ENCODE data around the gene ACTR3. TPM values are rescaled to one million over a fixed set of nuclear protein-coding genes. Genes with fewer than 3 reads are reported as not detected.

The ACTR3 gene
- total and polyA plus RNA-seq, 4 donors = 34.4 to 99.6 (median 51.8) TPM

DNA sequence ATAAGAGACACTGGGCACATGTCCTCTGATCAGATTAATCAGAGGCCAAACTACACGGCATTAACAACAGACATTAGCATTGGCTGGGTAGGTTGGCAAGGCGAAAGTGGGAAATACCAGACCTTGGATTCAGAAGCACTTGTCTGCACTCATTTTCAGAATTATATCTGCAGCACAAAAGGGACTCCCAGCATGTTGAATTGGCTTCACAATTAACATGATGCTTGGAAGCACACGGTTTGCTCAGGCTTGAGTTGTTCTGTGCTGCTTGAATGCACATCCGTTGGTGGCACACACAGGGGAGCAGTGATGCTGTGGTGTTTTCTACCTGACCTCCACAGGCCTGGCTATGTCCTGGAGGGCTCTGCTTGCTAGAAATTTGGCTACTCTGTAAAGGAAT lies 83.9 kb downstream of the ACTR3 start:
- Histone ChIP-seq H3K4me3 (ENCODE audit: low read depth in 1 of 3, low read length in 3 of 3) (no peak overlapping the region), H3K36me3 (ENCODE audit: control insufficient read depth in 4 of 4, insufficient read depth in 3 of 4, low read depth in 1 of 4, low read length in 3 of 4) (peaks cover 0 to 2% (median 0%) of the 10 kb centered on the region in 4 donors), H3K27ac (ENCODE audit: low read depth in 1 of 2, low read length in 2 of 2) (no peak overlapping the region), H3K9me3 (ENCODE audit: control insufficient read depth in 4 of 4, low read length in 3 of 4) (no peaks in the 10 kb centered on the region), H3K9ac (ENCODE audit: low read depth in 1 of 2, low read length in 2 of 2) (no peak overlapping the region), H3K4me1 (ENCODE audit: control insufficient read depth in 4 of 4, insufficient read depth in 4 of 4, low read length in 3 of 4) (no peaks in the 10 kb centered on the region), H3K27me3 (ENCODE audit: control insufficient read depth in 4 of 4, insufficient read depth in 4 of 4, low read length in 3 of 4) (no peaks in the 10 kb centered on the region)
- 81% methylated on average over 4 of the region's 4 CpGs for WGBS
- TF ChIP-seq, protein P1, sequence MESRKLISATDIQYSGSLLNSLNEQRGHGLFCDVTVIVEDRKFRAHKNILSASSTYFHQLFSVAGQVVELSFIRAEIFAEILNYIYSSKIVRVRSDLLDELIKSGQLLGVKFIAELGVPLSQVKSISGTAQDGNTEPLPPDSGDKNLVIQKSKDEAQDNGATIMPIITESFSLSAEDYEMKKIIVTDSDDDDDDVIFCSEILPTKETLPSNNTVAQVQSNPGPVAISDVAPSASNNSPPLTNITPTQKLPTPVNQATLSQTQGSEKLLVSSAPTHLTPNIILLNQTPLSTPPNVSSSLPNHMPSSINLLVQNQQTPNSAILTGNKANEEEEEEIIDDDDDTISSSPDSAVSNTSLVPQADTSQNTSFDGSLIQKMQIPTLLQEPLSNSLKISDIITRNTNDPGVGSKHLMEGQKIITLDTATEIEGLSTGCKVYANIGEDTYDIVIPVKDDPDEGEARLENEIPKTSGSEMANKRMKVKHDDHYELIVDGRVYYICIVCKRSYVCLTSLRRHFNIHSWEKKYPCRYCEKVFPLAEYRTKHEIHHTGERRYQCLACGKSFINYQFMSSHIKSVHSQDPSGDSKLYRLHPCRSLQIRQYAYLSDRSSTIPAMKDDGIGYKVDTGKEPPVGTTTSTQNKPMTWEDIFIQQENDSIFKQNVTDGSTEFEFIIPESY (IDR thresholded peaks at IDR 0.05) = no peak
- TF ChIP-seq, protein P2, sequence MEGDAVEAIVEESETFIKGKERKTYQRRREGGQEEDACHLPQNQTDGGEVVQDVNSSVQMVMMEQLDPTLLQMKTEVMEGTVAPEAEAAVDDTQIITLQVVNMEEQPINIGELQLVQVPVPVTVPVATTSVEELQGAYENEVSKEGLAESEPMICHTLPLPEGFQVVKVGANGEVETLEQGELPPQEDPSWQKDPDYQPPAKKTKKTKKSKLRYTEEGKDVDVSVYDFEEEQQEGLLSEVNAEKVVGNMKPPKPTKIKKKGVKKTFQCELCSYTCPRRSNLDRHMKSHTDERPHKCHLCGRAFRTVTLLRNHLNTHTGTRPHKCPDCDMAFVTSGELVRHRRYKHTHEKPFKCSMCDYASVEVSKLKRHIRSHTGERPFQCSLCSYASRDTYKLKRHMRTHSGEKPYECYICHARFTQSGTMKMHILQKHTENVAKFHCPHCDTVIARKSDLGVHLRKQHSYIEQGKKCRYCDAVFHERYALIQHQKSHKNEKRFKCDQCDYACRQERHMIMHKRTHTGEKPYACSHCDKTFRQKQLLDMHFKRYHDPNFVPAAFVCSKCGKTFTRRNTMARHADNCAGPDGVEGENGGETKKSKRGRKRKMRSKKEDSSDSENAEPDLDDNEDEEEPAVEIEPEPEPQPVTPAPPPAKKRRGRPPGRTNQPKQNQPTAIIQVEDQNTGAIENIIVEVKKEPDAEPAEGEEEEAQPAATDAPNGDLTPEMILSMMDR (IDR thresholded peaks at IDR 0.05; ENCODE audit: low read depth, low read length, missing input control) = no peak
- TF ChIP-seq RAD21 (IDR thresholded peaks at IDR 0.05) (no peak), JUND (IDR thresholded peaks at IDR 0.05) (no peak), TAF1 (conservative IDR thresholded peaks at IDR 0.05) (no peak), NR2F2 (IDR thresholded peaks at IDR 0.05) (no peak)
- TF ChIP-seq, protein P3, sequence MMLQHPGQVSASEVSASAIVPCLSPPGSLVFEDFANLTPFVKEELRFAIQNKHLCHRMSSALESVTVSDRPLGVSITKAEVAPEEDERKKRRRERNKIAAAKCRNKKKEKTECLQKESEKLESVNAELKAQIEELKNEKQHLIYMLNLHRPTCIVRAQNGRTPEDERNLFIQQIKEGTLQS (IDR thresholded peaks at IDR 0.05) = no peak
- TF ChIP-seq, protein P4, sequence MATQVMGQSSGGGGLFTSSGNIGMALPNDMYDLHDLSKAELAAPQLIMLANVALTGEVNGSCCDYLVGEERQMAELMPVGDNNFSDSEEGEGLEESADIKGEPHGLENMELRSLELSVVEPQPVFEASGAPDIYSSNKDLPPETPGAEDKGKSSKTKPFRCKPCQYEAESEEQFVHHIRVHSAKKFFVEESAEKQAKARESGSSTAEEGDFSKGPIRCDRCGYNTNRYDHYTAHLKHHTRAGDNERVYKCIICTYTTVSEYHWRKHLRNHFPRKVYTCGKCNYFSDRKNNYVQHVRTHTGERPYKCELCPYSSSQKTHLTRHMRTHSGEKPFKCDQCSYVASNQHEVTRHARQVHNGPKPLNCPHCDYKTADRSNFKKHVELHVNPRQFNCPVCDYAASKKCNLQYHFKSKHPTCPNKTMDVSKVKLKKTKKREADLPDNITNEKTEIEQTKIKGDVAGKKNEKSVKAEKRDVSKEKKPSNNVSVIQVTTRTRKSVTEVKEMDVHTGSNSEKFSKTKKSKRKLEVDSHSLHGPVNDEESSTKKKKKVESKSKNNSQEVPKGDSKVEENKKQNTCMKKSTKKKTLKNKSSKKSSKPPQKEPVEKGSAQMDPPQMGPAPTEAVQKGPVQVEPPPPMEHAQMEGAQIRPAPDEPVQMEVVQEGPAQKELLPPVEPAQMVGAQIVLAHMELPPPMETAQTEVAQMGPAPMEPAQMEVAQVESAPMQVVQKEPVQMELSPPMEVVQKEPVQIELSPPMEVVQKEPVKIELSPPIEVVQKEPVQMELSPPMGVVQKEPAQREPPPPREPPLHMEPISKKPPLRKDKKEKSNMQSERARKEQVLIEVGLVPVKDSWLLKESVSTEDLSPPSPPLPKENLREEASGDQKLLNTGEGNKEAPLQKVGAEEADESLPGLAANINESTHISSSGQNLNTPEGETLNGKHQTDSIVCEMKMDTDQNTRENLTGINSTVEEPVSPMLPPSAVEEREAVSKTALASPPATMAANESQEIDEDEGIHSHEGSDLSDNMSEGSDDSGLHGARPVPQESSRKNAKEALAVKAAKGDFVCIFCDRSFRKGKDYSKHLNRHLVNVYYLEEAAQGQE (IDR thresholded peaks at IDR 0.05) = no peak
- no peak for DNase-seq (ENCODE audit: low spot score)

- Histone ChIP-seq H3K27me3 (ENCODE audit: control insufficient read depth in 4 of 4, insufficient read depth in 4 of 4, low read length in 3 of 4) (no peaks in the 10 kb centered on the region), H3K27ac (ENCODE audit: low read depth in 1 of 2, low read length in 2 of 2) (no peak overlapping the region), H3K4me3 (ENCODE audit: low read depth in 1 of 3, low read length in 3 of 3) (no peak overlapping the region), H3K4me1 (ENCODE audit: control insufficient read depth in 4 of 4, insufficient read depth in 4 of 4, low read length in 3 of 4) (no peaks in the 10 kb centered on the region), H3K36me3 (ENCODE audit: control insufficient read depth in 4 of 4, insufficient read depth in 3 of 4, low read depth in 1 of 4, low read length in 3 of 4) (peaks cover 0 to 2% (median 0%) of the 10 kb centered on the region in 4 donors), H3K9me3 (ENCODE audit: control insufficient read depth in 4 of 4, low read length in 3 of 4) (no peaks in the 10 kb centered on the region), H3K9ac (ENCODE audit: low read depth in 1 of 2, low read length in 2 of 2) (no peak overlapping the region)
- WGBS = 88% methylated on average over 4 of the region's 4 CpGs
- DNase-seq (ENCODE audit: low spot score) = no peak
- TF ChIP-seq JUND (IDR thresholded peaks at IDR 0.05) (no peak), HNF4G (IDR thresholded peaks at IDR 0.05) (no peak), GABPA (IDR thresholded peaks at IDR 0.05 in 1 of 2, conservative IDR thresholded peaks at IDR 0.05 in 1 of 2) (no peak), NR2F2 (IDR thresholded peaks at IDR 0.05) (no peak), YY1 (IDR thresholded peaks at IDR 0.05) (no peak), TAF1 (conservative IDR thresholded peaks at IDR 0.05) (no peak), RAD21 (IDR thresholded peaks at IDR 0.05) (no peak), HNF4A (conservative IDR thresholded peaks at IDR 0.05) (no peak), EGR1 (IDR thresholded peaks at IDR 0.05; ENCODE audit: low read depth in 2 of 2) (no peak), RXRA (IDR thresholded peaks at IDR 0.05) (no peak), FOXA2 (IDR thresholded peaks at IDR 0.05) (no peak), SP1 (IDR thresholded peaks at IDR 0.05) (no peak), FOXA1 (IDR thresholded peaks at IDR 0.05) (no peak)
- TF ChIP-seq, protein P2 (IDR thresholded peaks at IDR 0.05; ENCODE audit: low read depth, low read length, missing input control) = no peak
- TF ChIP-seq, protein P5, sequence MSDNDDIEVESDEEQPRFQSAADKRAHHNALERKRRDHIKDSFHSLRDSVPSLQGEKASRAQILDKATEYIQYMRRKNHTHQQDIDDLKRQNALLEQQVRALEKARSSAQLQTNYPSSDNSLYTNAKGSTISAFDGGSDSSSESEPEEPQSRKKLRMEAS (IDR thresholded peaks at IDR 0.05) = no peak
- TF ChIP-seq, protein P3 (IDR thresholded peaks at IDR 0.05) = no peak
- TF ChIP-seq, protein P1 (IDR thresholded peaks at IDR 0.05) = no peak
Measured at GRCh38 chr2:113974727-113975126, 84.8 kb downstream of the ACTR3 start.

Data from liver (tissue), 9 donors.